K562 (cell line): ENCODE data around the gene AIRE. TPM values are rescaled to one million over a fixed set of nuclear protein-coding genes. Genes with fewer than 3 reads are reported as not detected.

Source experiments
- ATF1 ChIP-seq, 2 experiments: fragments of 450-650 bp in 1 of 2; IDR thresholded peaks; 2 replicates each; pipeline ENCODE4 v1.6.1; 2016; ENCODE audit warnings: missing compliant biosample characterization in 1 of 2, missing genetic modification characterization in 1 of 2
- CBX5 ChIP-seq: IDR thresholded peaks from 2 replicates; pipeline ENCODE4 v1.6.1; 2014; ENCODE audit warnings: low read depth, borderline replicate concordance
- DPF2 ChIP-seq: fragments of 450-650 bp; IDR thresholded peaks from 2 replicates; pipeline ENCODE4 v1.6.1; 2016
- FOXA3 ChIP-seq, 2 experiments: fragments of 450-650 bp in 1 of 2; sonication (generic) in 1 of 2; formaldehyde crosslinking; IDR thresholded peaks in 1 of 2; conservative IDR thresholded peaks in 1 of 2; 2 replicates each; pipeline versions ENCODE4 v1.4.0 to v1.8.0; 2020 to 2022; ENCODE audit warnings: mild to moderate bottlenecking in 2 of 2, missing genetic modification reagents in 1 of 2
- FOXP1 ChIP-seq: sonication (generic); formaldehyde crosslinking; IDR thresholded peaks from 2 replicates; pipeline ENCODE4 v1.8.0; 2022; ENCODE audit warnings: mild to moderate bottlenecking, missing genetic modification reagents
- HDAC1 ChIP-seq, 2 experiments: fragments of 450-650 bp; IDR thresholded peaks; 2 replicates each; pipeline ENCODE4 v1.6.1; 2016 to 2017; ENCODE audit warnings: inconsistent platforms in 1 of 2, mild to moderate bottlenecking in 1 of 2, moderate library complexity in 1 of 2
- HMG20A ChIP-seq: fragments of 450-650 bp; formaldehyde crosslinking; conservative IDR thresholded peaks from 2 replicates; pipeline ENCODE4 v1.4.0; 2020; ENCODE audit warnings: mild to moderate bottlenecking, mixed read lengths
- ILF3 ChIP-seq: fragments of 450-650 bp; IDR thresholded peaks from 2 replicates; pipeline ENCODE4 v1.6.1; 2018; ENCODE audit warnings: antibody characterized with exemption, mild to moderate bottlenecking, moderate library complexity, borderline replicate concordance
- ILK ChIP-seq: fragments of 450-650 bp; IDR thresholded peaks from 2 replicates; pipeline ENCODE4 v1.6.1; 2016; ENCODE audit warnings: missing genetic modification characterization, low read depth, mild to moderate bottlenecking, missing compliant biosample characterization, moderate library complexity, borderline replicate concordance
- KAT8 ChIP-seq: fragments of 450-650 bp; IDR thresholded peaks from 2 replicates; pipeline ENCODE4 v1.6.1; 2016; ENCODE audit warnings: low read depth, mild to moderate bottlenecking
- KDM5B ChIP-seq: fragments of 200-600 bp; sonication (generic); IDR thresholded peaks from 2 replicates; pipeline ENCODE4 v1.6.1; 2012; ENCODE audit warnings: low read depth, mild to moderate bottlenecking, moderate library complexity, low read length, control low read depth, inconsistent platforms; ENCODE audit not compliant: insufficient replicate concordance
- MYNN ChIP-seq, 2 experiments: sonication (generic); formaldehyde crosslinking in 1 of 2; IDR thresholded peaks; 2 replicates each; pipeline versions ENCODE4 v1.5.0 to v1.6.1; 2016 to 2020; ENCODE audit warnings: antibody characterized with exemption in 1 of 2, missing genetic modification reagents in 1 of 2
- PHB2 ChIP-seq: fragments of 450-650 bp; IDR thresholded peaks from 2 replicates; pipeline ENCODE4 v1.6.1; 2017; ENCODE audit warnings: low read depth
- POLR2B ChIP-seq: fragments of 450-650 bp; IDR thresholded peaks from 2 replicates; pipeline ENCODE4 v1.6.1; 2018; ENCODE audit warnings: low read depth; ENCODE audit not compliant: partially characterized antibody
- PRMT5 ChIP-seq: sonication (generic); formaldehyde crosslinking; IDR thresholded peaks from 2 replicates; pipeline ENCODE4 v1.5.0; 2020; ENCODE audit warnings: missing genetic modification reagents
- RAD21 ChIP-seq, 2 experiments: fragments of 250-450 bp in 1 of 2; fragments of 450-650 bp in 1 of 2; sonication (Bioruptor Pico) in 1 of 2; formaldehyde crosslinking in 1 of 2; IDR thresholded peaks in 1 of 2; conservative IDR thresholded peaks in 1 of 2; 2 replicates each; pipeline versions ENCODE4 v1.4.0 to v1.8.0; 2020 to 2022; ENCODE audit warnings: mild to moderate bottlenecking in 2 of 2, moderate library complexity in 1 of 2
- SREBF1 ChIP-seq: fragments of 150-350 bp; IDR thresholded peaks from 2 replicates; pipeline ENCODE4 v1.6.1; 2014; ENCODE audit warnings: antibody characterized with exemption, low read depth, low read length, borderline replicate concordance
- TFAP4 ChIP-seq: sonication (generic); formaldehyde crosslinking; IDR thresholded peaks from 2 replicates; pipeline ENCODE4 v1.8.0; 2022; ENCODE audit warnings: missing genetic modification reagents, mild to moderate bottlenecking, moderate library complexity, borderline replicate concordance
- U2AF1 ChIP-seq: fragments of 200-400 bp; formaldehyde crosslinking; optimal IDR thresholded peaks from 2 replicates; pipeline ENCODE3; 2017; ENCODE audit warnings: mild to moderate bottlenecking, low read depth, low read length, moderate library complexity
- ZNF41 ChIP-seq: fragments of 250-450 bp; sonication (Bioruptor Pico); conservative IDR thresholded peaks from 2 replicates; pipeline ENCODE4 v1.4.0; 2020; ENCODE audit warnings: mild to moderate bottlenecking
- ZNF445 ChIP-seq: fragments of 250-450 bp; sonication (Bioruptor Pico); IDR thresholded peaks from 2 replicates; pipeline ENCODE4 v1.4.0; 2020; ENCODE audit warnings: low read depth, mild to moderate bottlenecking, moderate library complexity
- ZNF583 ChIP-seq: fragments of 250-450 bp; sonication (Bioruptor Pico); IDR thresholded peaks from 2 replicates; pipeline ENCODE4 v1.4.0; 2020
- ZNF699 ChIP-seq: fragments of 250-450 bp; sonication (Bioruptor Pico); IDR thresholded peaks from 2 replicates; pipeline ENCODE4 v1.8.0; 2021; ENCODE audit warnings: mild to moderate bottlenecking, moderate library complexity; ENCODE audit not compliant: insufficient replicate concordance
- polyA plus RNA-seq, 8 experiments: library from polyadenylated mRNA; depleted of rRNA in 4 of 8; stranded (reverse) in 5 of 8; unstranded in 3 of 8; fragments of >200 nt; fragmentation: Nextera tagmentation in 2 of 8; fragmentation: Illumina TruSeq in 1 of 8; extraction: Ambion mirVana in 2 of 8; extraction: Trizol in 1 of 8; gene quantifications; 2 replicates each; pipeline versions ENCODE4 v1.2.1 to v1.2.3, GENCODE V29; 2011 to 2014; ENCODE audit warnings: inconsistent platforms in 1 of 8, missing spikeins in 1 of 8
- total RNA-seq, 7 experiments: library from RNA; depleted of rRNA in 6 of 7; stranded (reverse); fragments of >200 nt in 6 of 7; fragmentation: Illumina TruSeq in 2 of 7; extraction: Trizol in 2 of 7; gene quantifications; 2 replicates each; pipeline versions ENCODE4 v1.2.1 to v1.2.3, GENCODE V29; 2011 to 2021; ENCODE audit warnings: low replicate concordance in 1 of 7

AIRE gene
- total and polyA plus RNA-seq, 9 of the 15 experiments (the other 6 are each of a cell fraction or from before 2014, with no cell fraction given) = 0.01 TPM; not detected in 8

- TF ChIP-seq ILK (tag) (no peak), KAT8 (peak; percentile 77; the same call in 1 of the 2 replicates), TFAP4 (CRISPR knock-in tag) (peak; percentile 90), ZNF41 (CRISPR knock-in tag) (no peak), ZNF699 (CRISPR knock-in tag) (no peak), FOXP1 (CRISPR knock-in tag) (peak; percentile 88; the same call in 1 of the 2 replicates), ILF3 (peak; percentile 75; the same call in 1 of the 2 replicates), U2AF1 (peak; percentile 98), DPF2 (0 out of 2 replicates have a peak, but pooled peaks have one; percentile 30), CBX5 (no peak), ZNF445 (CRISPR knock-in tag) (peak; percentile 51; the same call in 1 of the 2 replicates), PHB2 (no peak), ATF1 (CRISPR knock-in tag; IDR thresholded peaks at IDR 0.05) (peak; percentile 99), ATF1 (tag; IDR thresholded peaks at IDR 0.05) (peak; percentile 100), SREBF1 (no peak), MYNN (IDR thresholded peaks at IDR 0.05) (no peak), MYNN (CRISPR knock-in tag; IDR thresholded peaks at IDR 0.05) (no peak), POLR2B (peak; percentile 92), KDM5B (peak; percentile 64), ZNF583 (CRISPR knock-in tag) (0 out of 2 replicates have a peak, but pooled peaks have one; percentile 22), HDAC1 (IDR thresholded peaks at IDR 0.05) (peak; percentile 46 to 99; a peak in 3 of 4 replicates), PRMT5 (no peak), FOXA3 (CRISPR knock-in tag; conservative IDR thresholded peaks at IDR 0.05 in 1 of 2, IDR thresholded peaks at IDR 0.05 in 1 of 2) (no peak), HMG20A (CRISPR knock-in tag) (0 out of 2 replicates have a peak, but pooled peaks have one; percentile 29), RAD21 (CRISPR knock-in tag; conservative IDR thresholded peaks at IDR 0.05 in 1 of 2, IDR thresholded peaks at IDR 0.05 in 1 of 2) (0 out of 4 replicates have a peak, but pooled peaks of 1 of the 2 experiments have one; percentile 11)
These were observed 53.6 kb downstream of the AIRE start, which contains the start of gene CFAP410 (continued) for GRCh38 chr21:44338971-44339910.
